ENCODE results near the gene CEP89. TPM values are rescaled to one million over a fixed set of nuclear protein-coding genes. Genes with fewer than 3 reads are reported as not detected.
"Not testable (repeated sequence)": the region's sequence is repeated elsewhere in the genome, so short reads cannot be mapped to it uniquely, and the experiment has no call there.

The CEP89 gene
- polyA plus RNA-seq, 1 donor = 17.0 TPM

DNA sequence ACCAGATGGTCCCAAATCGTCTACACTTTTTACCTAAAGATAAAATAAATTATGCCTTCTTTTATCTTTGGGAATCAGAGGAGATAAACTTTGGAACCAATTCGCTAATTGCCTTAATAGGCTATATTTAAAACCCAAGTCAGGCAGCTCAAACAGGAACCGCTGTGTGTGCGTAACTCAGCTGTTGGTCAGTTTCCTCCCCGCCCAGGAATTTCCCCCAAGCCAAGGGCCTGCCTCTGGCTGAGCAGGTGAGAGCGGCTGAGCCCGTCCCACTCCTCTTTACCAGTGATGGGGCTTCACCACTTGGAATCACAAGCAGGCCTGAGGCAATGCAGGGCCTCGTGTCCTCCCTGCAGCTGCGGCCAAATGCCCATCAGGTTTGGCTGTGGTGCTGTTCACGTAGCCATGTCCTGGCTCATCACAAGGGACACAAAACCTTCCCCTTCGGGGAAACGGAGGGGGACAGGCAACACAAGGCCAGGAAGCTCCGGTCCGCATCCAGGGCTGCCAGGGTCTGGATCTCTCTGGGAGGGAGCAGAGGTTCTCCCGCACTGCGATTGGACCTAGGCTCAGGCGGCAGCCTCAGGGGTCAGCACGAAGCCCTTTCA lies 101.7 kb downstream of the CEP89 start:
- DNase-seq (ENCODE audit: low read depth) = no peak

DNA sequence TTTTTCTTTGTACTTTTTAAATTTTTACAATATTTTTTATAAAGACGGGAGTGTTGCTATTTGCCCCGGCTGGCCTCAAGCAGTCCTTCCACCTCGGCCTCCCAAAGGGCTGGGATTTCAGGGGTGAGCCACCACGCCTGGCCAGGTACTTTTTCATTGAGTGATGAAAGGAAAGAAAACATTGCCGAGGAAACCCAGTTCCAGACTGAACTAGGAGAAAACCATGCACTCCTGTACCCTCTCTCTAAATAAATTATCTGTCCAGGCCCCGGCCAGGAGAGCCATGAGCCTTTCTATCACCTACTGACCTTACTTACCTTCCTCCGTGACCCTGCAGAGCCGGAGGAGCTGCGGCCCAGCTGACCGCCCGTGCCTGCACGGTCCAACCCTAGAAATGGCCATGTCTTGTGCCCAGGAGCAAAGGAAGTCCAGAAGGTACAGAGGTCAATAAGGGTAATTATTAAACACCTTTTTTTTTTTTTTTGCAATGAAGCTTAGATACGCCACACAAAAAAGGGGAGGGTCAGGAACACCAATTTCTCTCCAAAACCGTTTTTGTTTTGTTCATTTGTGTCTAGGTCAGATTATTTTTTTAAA lies 102.3 kb downstream of the CEP89 start, which contains the start of gene SLC7A9:
TSS of gene SLC7A9 (minus strand) at position 399 of the 597 bp plus-strand sequence. CDS start 1,233 bp downstream, outside the sequence.
- DNase-seq (ENCODE audit: low read depth) = no peak

DNA sequence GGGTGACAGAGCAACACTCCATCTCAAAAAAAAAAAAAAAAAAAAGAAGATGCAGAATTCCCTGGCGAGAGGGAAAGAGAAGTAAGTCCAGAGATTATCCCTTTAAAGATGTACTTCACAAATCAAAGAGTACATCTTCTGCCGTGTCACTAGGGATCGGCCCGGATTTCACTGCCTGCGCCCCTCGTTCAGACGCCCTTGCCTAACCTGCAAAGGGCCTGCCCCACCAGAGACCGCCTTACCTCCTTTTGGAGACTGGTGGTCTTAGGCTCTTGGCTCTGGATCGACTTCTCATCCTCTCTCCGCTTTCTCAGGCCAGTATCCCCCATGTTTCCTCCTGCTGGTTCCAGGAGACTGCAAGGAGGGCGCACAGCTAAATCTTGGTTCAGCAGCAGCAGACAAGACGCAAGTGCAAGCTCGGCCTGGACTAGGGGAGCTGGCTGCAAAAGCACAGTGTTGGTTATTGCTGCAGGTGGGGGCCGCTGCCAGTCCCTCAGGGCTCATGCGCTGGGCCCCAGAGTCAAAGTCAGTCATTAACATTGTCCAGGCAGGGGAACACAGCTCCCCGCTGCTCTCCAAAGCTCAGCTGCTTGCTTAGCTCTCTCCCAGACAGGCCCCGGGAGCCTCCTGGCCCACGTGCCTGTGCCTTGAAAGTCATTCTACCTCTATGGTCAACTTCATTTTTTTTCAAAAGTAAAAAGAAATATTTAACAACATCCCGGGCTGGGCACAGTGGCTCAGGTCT lies 103.4 kb downstream of the CEP89 start:
- no peak for DNase-seq (ENCODE audit: low read depth)

DNA sequence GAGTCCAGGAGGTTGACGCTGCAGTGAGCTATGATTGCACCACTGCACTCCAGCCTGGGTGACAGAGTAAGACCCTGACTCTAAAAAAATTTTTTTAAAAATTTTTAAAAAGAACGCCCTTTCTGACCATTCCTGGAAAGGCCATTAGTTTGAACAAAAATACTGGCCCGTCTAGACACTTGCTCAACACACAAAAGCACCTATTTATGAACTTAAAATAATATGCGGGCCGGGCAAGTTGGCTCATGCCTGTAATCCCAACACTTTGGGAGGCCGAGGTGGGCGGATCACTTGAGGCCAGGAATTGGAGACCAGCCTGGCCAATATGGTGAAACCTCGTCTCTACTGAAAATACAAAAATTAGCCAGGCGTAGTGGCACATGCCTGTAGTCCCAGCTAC lies 104.3 kb downstream of the CEP89 start:
- DNase-seq (ENCODE audit: low read depth) = not testable (repeated sequence)

DNA sequence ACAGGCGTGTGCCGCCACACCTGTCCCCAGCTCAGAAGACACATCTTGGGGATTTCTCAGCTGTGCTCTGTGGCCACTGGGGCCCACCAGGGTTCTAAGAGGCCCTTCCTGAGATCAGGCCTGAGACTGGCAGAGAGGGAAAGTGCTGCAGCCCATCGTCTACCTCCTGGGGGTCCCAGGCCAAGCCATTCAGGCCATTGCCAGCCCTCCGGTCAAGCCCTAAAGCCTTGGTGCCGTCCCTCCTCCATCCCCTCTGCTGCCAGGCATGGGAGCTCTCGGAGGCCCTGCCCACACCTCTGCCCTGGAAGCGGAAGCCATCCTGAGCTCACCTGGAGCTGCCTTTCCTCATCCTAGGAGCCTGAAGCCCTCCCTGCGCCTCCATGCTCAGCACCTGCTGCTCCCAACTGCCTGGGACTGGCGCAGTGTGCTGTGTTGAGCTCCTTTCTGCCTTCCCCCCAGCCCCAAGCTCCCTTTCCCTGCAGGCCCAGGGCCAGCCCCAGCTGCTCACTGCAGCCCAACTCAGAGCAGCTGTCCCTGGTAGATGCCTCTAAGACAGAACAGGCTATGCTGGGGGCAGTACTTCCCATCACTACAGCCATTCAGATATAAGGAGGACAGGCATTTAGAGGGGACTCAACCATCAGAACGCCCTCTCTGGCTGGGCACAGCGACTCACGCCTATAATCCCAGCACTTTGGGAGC lies 105.0 kb downstream of the CEP89 start:
- no peak for DNase-seq (ENCODE audit: low read depth)

DNA sequence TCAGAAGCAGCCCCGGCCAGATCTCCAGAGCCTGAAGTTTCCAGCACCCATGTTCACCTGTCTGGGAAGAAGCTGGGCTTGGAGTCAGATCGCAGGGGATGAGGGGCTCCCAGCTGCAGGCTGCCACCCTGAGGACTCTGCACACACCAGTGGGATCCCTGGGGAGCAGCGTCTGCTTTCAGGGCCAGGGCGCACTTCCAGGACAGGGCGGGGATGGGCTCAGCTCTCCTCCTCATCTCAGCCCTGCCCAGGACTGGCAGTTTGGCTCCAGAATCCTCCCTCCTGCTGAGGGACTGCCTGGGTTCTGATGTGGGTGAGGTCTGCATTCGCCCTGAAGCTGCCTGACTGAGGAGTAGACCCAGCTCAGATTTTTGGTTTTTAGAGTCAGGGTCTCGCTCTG lies 105.7 kb downstream of the CEP89 start:
- no peak for DNase-seq (ENCODE audit: low read depth)

DNA sequence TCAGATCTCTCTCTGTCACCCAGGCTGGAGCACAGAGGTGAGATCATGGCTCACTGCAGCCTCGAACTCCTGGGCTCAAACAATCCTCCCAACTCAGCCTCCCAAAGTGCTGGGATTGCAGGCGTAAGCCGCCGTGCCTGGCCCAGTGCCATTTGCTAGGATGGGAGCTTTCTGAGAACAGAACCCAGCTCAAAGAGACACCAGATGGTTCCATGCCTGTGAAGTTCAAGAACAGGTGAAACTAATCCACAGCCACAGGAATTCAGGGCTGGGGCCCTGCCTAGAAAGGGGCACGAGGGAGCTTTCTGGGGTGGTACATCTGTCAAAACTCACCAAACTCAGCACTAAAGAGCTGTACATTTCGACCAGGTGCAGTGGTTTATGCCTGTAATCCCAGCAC lies 106.4 kb downstream of the CEP89 start:
- no peak for DNase-seq (ENCODE audit: low read depth)

DNA sequence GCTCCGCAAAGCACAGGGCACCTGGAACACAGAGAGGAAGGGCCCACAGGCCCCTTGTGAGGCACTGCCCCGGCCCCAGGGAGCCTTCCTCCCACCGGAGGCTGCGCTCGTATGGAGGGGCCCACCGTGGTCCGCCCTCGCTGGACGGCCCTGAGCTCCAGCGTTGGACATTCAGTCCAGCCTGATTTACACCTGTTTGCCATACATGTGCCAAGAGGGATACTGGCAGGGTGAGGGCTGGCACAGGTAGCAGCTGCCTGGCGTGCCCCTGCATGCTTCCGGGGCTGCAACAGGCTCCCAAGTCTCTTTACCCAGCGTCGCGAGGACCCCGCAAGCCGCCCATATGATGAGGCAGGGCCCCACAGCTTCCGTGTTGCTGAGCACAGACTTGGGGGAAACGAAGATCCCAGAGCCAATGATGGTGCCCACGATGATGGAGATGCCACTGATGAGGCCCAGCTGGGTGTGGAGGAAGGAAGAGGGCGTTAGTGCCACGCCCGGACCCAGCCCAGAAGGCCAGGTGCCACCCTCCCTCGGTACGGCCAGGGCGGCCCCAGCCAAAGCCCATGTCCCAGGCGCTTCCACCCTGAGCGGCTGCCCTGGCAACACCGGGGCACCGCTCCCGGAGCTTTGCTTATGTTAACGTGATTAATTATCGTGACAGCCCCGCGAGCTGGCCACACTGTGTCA lies 107.3 kb downstream of the CEP89 start:
- DNase-seq (ENCODE audit: low read depth) = no peak

DNA sequence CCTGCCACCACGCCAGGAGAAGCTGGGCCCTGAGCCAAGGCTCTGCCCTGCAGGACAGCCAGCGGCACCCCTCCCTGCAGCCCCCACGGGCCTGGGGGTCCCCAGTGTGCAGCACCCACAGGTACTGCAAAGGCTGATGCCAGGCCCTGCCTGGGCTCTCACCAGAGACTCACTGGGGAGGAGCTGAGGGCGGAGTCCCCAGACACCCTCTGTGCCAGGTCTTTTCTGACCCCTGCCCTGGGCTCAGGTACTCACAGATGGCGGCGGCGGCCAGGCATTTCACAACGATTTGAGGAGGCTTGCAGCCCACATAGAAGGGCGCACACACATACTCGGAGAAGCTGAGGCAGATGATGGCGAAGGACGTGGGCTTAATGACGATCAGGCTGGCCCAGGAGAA lies 107.9 kb downstream of the CEP89 start:
- no peak for DNase-seq (ENCODE audit: low read depth)

DNA sequence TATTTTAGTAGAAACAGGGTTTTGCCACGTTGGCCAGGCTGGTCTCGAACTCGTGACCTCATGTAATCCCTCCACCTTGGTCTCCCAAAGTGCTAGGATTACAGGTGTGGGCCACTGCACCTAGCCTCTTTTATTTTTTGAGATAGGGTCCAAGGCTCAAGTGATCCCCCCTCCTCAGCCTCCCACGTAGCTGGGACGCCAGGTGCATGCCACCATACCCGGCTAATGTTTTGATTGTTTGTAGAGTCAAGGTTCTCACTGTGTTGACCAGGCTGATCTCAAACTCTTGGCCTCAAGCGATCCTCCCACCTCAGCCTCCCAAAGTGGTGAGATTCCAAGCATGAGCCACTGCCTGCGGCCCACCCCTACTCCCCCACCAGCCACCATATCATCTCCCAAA lies 108.5 kb downstream of the CEP89 start:
- no peak for DNase-seq (ENCODE audit: low read depth)

DNA sequence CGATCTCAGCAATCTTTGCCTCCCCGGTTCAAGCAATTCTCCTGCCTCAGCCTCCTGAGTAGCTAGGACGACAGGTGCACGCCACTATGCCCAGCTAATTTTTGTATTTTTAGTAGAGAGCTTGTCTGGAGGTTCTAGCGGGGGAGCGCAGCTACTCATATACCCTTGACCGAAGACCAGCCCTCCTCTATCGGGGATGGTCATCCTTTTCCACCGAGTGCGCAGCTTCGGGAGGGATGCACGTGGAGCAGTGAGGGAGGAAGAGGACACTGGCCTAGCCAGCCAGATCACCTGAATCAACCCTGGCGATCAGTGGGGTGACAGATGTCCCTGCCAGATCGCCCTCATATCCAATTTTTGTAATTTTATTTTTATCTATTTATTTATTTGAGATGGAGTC lies 109.0 kb downstream of the CEP89 start:
- DNase-seq (ENCODE audit: low read depth) = no peak

DNA sequence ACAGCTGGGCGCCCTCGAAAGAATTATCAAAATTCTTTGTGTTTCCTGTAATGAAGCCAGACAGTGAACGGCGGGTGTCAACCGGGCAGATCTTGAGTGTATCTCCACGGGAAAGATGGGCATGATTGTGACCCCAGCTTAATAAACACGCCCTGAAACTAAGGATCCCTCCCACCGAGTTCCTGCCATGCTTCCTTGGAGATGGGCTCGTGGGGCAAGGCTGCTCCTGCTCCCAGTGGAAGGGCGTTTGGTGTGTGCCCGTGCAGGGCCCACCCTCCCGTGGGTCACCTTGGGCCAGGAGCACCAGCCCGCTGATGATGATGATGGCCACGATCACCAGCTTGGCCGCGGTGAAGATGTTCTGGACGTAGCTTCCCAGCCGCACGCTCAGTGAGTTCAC lies 109.6 kb downstream of the CEP89 start:
- DNase-seq (ENCODE audit: low read depth) = no peak

DNA sequence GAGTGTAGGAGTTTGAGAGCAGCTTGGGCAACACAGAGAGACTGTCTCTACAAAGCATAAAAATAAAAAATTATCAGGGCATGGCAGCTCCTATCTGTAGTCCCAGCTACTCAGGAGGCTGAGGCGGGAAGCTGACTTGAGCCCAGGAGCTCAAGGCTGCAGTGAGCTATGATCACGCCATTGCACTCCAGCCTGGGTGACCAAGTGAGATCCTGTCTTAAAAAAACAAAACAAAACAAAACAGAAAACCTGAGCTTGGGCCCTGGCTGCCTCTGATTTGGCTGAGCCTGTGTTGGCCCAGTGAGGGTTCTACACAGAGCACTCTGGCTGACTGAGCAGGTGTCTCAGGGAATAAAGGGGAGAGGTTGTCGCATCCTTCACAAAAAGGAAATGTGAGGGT lies 110.2 kb downstream of the CEP89 start:
- no peak for DNase-seq (ENCODE audit: low read depth)

DNA sequence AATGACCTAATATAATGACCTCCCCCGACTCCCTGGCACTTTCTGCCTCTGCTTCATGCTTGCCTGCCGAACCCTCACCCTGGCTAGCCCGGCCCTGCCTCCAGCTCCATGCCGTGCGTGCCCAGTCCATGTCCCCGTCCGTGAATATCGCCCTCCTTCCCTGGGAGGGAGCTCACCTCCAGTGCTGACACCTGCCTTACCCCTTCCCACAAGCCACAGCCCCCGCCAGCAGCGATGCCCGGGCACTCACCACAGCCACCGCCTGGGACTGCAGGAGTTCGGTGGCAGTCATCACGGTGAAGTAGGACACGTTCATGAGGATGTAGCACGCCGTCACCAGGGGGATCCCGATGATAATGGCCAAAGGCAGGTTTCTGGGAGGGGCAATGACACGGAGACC lies 112.2 kb downstream of the CEP89 start:
- DNase-seq (ENCODE audit: low read depth) = no peak

DNA sequence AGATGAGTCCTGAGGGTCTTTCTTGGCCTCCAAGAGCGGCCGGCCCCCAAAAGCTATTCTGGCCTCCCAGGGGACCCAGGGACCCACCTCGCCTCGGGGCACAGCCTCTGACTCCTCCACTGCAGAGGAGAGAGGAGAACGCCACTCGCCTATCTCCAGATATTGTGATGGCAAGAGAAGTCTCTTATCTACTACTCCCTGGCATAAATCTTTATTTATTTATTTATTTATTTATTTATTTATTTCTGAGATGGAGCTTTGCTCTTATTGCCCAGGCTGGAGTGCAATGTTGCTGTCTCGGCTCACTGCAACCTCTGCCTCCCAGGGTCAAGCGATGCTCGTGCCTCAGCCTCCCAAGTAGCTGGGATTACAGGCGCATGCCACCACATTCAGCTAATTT lies 113.2 kb downstream of the CEP89 start:
- DNase-seq (ENCODE audit: low read depth) = no peak

DNA sequence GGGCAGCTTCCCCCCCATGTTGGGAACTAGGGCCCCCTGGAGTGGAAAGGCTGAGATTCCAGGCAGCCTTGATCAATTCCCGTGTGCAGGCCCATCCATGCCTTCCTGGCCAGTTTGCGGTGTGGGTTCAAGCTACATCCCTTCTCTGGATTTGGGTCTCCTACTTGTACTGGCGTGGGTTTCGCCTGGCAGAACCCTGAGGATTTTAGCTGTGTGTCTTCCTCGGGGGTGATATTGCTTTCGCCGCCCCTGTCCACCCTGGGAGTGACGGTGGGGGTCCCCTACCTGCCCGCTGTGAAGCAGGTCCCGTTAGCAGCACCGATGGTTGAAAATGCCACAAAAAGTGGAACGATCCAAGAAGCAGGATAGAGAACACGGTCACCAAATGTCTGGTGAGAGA lies 113.6 kb downstream of the CEP89 start:
- DNase-seq (ENCODE audit: low read depth) = no peak

DNA sequence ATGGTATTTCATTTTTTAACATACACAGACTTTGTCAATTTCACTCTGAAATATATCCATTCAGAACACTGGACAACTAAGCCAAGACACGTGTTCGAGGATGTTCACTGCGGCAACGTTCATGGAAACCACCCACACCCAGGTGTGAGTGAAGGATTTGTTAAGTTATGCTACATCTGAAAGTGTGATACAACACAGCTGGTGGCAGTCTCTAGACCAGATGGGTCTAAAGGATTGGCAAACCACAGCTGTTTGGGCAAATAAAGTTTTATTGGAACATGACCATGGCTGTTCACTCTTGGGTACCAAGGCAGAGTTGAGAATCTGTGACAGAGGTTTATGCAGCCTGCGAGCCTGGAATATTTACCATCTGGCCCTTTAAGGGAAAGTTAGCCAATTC lies 114.2 kb downstream of the CEP89 start:
- no peak for DNase-seq (ENCODE audit: low read depth)

DNA sequence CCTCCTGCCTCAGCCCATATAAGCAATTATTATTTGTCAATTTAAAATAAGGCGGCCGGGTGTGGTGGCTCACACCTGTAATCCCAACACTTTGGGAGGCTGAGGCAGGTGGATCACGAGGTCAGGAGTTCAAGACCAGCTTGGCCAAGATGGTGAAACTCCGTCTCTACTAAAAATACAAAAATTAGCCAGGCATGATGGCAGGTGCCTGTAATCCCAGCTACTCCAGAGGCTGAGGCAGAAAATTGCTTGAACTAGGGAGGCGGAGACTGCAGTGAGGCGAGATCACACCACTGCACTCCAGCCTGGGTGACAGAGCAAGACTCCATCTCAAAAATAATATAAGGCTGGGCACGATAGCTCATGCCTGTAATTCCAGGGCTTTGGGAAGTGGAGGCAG lies 114.9 kb downstream of the CEP89 start:
- not testable (repeated sequence) for DNase-seq (ENCODE audit: low read depth)

DNA sequence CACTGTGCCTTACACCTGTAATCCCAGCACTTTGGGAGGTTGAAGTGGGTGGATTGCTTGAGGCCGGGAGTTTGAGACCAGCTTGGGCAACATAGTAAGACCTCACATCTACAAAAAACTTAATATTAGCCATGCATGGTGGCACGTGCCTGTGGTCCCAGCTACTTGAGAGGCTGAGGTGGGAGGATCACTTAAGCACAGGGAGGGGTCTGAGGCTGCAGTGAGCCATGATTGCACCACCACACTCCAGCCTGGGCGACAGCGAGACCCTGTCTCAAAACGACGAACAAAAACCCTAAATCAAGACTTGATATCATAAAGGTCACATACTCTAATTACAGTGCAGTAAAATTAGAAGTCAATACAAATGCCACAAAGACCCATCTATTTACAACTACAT lies 119.5 kb downstream of the CEP89 start:
- no peak for DNase-seq (ENCODE audit: low read depth)

DNA sequence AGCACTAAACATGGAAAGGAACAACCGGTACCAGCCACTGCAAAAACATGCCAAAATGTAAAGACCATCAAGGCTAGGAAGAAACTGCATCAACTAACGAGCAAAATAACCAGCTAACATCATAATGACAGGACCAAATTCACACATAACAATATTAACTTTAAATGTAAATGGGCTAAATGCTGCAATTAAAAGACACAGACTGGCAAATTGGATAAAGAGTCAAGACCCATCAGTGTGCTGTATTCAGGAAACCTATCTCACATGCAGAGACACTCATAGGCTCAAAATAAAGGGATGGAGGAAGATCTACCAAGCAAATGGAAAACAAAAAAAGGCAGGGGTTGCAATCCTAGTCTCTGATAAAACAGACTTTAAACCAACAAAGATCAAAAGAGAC lies 123.7 kb downstream of the CEP89 start:
- DNase-seq (ENCODE audit: low read depth) = not testable (repeated sequence)

DNA sequence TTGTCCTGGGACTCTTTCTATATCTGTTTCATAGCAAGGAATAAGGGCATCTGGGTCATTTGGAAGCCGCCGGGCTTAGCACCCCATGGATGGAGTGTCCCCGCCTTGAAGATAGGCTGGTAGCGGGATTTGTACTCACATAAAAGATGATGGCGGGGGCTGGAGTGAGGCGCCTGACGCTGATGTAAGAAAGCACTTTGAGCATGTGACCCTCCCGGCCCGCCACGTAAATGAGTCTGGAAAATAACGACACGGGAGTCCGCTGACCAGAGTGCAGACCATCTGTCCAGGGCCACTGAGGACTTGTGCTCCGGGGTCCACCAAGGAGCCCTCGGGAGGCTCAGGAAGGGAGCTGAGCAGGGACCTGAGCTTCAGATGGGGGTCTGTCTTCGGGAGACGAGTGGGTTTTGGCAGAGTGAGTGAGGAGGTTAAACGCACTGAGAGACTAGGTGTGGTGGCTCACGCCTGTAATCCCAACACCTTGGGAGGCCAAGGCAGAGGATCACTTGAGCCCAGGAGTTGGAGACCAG lies 128.0 kb downstream of the CEP89 start:
- no peak for DNase-seq (ENCODE audit: low read depth)

DNA sequence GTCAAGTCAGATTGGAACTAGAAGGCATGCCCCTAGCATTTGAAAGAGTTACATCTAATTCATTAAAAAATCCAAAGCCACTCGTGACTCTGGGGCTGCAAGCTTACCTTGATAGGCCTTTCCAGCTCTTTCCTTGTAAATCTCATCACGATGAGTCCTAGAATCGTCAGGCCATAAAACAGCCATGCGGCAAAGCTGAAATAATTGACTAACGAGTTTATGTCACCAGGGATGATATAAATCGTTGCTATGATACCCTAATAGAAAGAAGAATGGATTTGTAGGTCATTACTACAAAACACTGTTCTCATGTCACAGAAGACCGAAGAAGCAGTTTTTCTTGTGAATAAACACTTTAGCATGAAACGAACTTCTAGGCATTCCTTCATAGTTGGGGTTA lies 129.7 kb downstream of the CEP89 start:
- no peak for DNase-seq (ENCODE audit: low read depth)
